ENCODE measurements around the gene AKNA.

GRCh38 chr9:114418053-114418452 is 30.3 kb upstream of the AKNA start:
- TF ChIP-seq POLR2A (IDR thresholded peaks at IDR 0.05): no peak
- TF ChIP-seq, protein P1, sequence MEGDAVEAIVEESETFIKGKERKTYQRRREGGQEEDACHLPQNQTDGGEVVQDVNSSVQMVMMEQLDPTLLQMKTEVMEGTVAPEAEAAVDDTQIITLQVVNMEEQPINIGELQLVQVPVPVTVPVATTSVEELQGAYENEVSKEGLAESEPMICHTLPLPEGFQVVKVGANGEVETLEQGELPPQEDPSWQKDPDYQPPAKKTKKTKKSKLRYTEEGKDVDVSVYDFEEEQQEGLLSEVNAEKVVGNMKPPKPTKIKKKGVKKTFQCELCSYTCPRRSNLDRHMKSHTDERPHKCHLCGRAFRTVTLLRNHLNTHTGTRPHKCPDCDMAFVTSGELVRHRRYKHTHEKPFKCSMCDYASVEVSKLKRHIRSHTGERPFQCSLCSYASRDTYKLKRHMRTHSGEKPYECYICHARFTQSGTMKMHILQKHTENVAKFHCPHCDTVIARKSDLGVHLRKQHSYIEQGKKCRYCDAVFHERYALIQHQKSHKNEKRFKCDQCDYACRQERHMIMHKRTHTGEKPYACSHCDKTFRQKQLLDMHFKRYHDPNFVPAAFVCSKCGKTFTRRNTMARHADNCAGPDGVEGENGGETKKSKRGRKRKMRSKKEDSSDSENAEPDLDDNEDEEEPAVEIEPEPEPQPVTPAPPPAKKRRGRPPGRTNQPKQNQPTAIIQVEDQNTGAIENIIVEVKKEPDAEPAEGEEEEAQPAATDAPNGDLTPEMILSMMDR (IDR thresholded peaks at IDR 0.05): no peak
